Measurements from ENCODE around the gene CACNA1G. TPM values are rescaled to one million over a fixed set of nuclear protein-coding genes. Genes with fewer than 3 reads are reported as not detected.

CACNA1G gene
- total and polyA plus RNA-seq, 9 of the 15 experiments (the other 6 are each of a cell fraction or from before 2014, with no cell fraction given) = 0.01 TPM; not detected in 8

DNA sequence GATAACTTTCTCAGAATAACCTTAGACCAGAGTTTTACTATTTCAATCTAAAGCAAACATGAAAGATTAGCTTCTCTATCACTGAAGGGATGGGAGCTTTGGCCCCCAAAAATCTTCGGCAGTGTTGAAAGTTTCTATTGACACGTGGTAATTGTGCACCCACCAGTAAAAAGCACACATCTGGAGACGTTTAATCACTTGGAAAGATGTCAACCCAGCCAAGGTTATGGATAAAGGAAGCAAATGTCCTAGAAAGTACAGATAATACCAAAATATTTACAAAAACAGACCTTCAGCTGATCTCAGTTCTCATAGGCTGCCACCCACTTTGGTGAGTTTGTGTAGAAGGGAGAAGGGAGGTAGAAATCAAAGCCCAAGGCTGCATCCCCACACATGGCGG lies 47.0 kb upstream of the CACNA1G start:
- WGBS (ENCODE audit: insufficient coverage, low coverage, missing lambda C conversion rate) = 29% methylated on average over 4 of the region's 4 CpGs
- TF ChIP-seq CSDE1 (IDR thresholded peaks at IDR 0.05) (no peak), LCOR (CRISPR knock-in tag; IDR thresholded peaks at IDR 0.05) (no peak), MECOM (CRISPR knock-in tag; IDR thresholded peaks at IDR 0.05) (no peak), ZNF445 (CRISPR knock-in tag; IDR thresholded peaks at IDR 0.05; ENCODE audit: low read depth) (no peak), FOXJ3 (CRISPR knock-in tag; IDR thresholded peaks at IDR 0.05) (no peak)
- TF ChIP-seq, protein P1, sequence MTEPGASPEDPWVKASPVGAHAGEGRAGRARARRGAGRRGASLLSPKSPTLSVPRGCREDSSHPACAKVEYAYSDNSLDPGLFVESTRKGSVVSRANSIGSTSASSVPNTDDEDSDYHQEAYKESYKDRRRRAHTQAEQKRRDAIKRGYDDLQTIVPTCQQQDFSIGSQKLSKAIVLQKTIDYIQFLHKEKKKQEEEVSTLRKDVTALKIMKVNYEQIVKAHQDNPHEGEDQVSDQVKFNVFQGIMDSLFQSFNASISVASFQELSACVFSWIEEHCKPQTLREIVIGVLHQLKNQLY (CRISPR knock-in tag; conservative IDR thresholded peaks at IDR 0.05) = no peak
- TF ChIP-seq, protein P2, sequence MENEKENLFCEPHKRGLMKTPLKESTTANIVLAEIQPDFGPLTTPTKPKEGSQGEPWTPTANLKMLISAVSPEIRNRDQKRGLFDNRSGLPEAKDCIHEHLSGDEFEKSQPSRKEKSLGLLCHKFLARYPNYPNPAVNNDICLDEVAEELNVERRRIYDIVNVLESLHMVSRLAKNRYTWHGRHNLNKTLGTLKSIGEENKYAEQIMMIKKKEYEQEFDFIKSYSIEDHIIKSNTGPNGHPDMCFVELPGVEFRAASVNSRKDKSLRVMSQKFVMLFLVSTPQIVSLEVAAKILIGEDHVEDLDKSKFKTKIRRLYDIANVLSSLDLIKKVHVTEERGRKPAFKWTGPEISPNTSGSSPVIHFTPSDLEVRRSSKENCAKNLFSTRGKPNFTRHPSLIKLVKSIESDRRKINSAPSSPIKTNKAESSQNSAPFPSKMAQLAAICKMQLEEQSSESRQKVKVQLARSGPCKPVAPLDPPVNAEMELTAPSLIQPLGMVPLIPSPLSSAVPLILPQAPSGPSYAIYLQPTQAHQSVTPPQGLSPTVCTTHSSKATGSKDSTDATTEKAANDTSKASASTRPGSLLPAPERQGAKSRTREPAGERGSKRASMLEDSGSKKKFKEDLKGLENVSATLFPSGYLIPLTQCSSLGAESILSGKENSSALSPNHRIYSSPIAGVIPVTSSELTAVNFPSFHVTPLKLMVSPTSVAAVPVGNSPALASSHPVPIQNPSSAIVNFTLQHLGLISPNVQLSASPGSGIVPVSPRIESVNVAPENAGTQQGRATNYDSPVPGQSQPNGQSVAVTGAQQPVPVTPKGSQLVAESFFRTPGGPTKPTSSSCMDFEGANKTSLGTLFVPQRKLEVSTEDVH (IDR thresholded peaks at IDR 0.05; ENCODE audit: low read depth, partially characterized antibody) = no peak
- FAIRE-seq (no peak), ATAC-seq (no peak), DNase-seq (ENCODE audit: extremely low read depth in 1 of 4, low spot score in 3 of 4) (no peak)
- H4K20me1 ChIP-seq (replicated peaks; ENCODE audit: control insufficient read depth, insufficient read depth, low read length) = no peaks in the 10 kb centered on the region
- no peak overlapping the region for H2AFZ ChIP-seq (ENCODE audit: low read depth, low read length)
- BruUV-seq (replicated peaks) = no TSS peak
- no peaks in the 10 kb centered on the region for H3K36me3 ChIP-seq (ENCODE audit: control insufficient read depth, insufficient read depth, low read length)
- no peak overlapping the region for H3K4me2 ChIP-seq (ENCODE audit: insufficient read depth, low read length)
- H3K4me1 ChIP-seq (replicated peaks in 1 of 2; ENCODE audit: control insufficient read depth in 2 of 2, insufficient read depth in 2 of 2, low read length in 2 of 2) = peaks cover 0 to under 1% of the 10 kb centered on the region in 2 experiments; a peak in 1 of 5 replicates
- H3K27ac ChIP-seq (ENCODE audit: extremely low read depth, low read depth, low read length) = no peak overlapping the region
- intact Hi-C loops (cut with micrococcal nuclease) (no loop called here), in situ Hi-C loops (cut with MboI) (no loop called here)
- H3K4me3 ChIP-seq = no peak overlapping the region
- H3K79me2 ChIP-seq (ENCODE audit: control insufficient read depth, insufficient read depth, low read length) = no peaks in the 10 kb centered on the region
- no peak overlapping the region for H3K9ac ChIP-seq (ENCODE audit: insufficient read depth in 1 of 2, low read depth in 2 of 2, low read length in 2 of 2)
- H3K27me3 ChIP-seq (ENCODE audit: control insufficient read depth in 2 of 2, insufficient read depth in 2 of 2, low read length in 2 of 2) = peaks cover 14 to 38% of the 10 kb centered on the region in 2 experiments; a peak in 3 of 5 replicates
- no peaks in the 10 kb centered on the region for H3K9me3 ChIP-seq (replicated peaks; ENCODE audit: control insufficient read depth, insufficient read depth, low read depth, low read length)
- CTCF ChIA-PET (ENCODE audit: low intra/inter-chr PET ratio) = no interaction called here
- POLR2A ChIA-PET = interaction anchor here (0.6 to 0.7 kb wide), 2 partner anchors 12 to 27 kb away, joined by 3 read pairs; no protein-coding TSS in a partner anchor
- no peaks in the 10 kb centered on the region for H3K9me1 ChIP-seq (ENCODE audit: control insufficient read depth, insufficient read depth, low read length)
